ENCODE measurements around the gene SMAD9. TPM values are rescaled to one million over a fixed set of nuclear protein-coding genes. Genes with fewer than 3 reads are reported as not detected.

The SMAD9 gene
- total and polyA plus RNA-seq, 2 of the 13 experiments (the other 11 are each of a cell fraction or from before 2014, with no cell fraction given) = 4.2 to 7.7 TPM

- no peak for TF ChIP-seq GPN1 (CRISPR knock-in tag; IDR thresholded peaks at IDR 0.05; ENCODE audit: borderline replicate concordance)
- TF ChIP-seq EED (CRISPR knock-in tag; IDR thresholded peaks at IDR 0.05) = no peak
- TF ChIP-seq ATM (IDR thresholded peaks at IDR 0.05; ENCODE audit: borderline replicate concordance) = no peak
- no peak for TF ChIP-seq CREB1 (IDR thresholded peaks at IDR 0.05)
- TF ChIP-seq CREB1 (CRISPR knock-in tag; IDR thresholded peaks at IDR 0.05) = no peak
- no peak for TF ChIP-seq HHEX (CRISPR knock-in tag; IDR thresholded peaks at IDR 0.05)
- no peak for TF ChIP-seq ATAD3A (CRISPR knock-in tag; IDR thresholded peaks at IDR 0.05)
- TF ChIP-seq, protein P1, sequence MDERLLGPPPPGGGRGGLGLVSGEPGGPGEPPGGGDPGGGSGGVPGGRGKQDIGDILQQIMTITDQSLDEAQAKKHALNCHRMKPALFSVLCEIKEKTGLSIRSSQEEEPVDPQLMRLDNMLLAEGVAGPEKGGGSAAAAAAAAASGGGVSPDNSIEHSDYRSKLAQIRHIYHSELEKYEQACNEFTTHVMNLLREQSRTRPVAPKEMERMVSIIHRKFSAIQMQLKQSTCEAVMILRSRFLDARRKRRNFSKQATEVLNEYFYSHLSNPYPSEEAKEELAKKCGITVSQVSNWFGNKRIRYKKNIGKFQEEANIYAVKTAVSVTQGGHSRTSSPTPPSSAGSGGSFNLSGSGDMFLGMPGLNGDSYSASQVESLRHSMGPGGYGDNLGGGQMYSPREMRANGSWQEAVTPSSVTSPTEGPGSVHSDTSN (CRISPR knock-in tag; IDR thresholded peaks at IDR 0.05) = no peak
- TF ChIP-seq, protein P2, sequence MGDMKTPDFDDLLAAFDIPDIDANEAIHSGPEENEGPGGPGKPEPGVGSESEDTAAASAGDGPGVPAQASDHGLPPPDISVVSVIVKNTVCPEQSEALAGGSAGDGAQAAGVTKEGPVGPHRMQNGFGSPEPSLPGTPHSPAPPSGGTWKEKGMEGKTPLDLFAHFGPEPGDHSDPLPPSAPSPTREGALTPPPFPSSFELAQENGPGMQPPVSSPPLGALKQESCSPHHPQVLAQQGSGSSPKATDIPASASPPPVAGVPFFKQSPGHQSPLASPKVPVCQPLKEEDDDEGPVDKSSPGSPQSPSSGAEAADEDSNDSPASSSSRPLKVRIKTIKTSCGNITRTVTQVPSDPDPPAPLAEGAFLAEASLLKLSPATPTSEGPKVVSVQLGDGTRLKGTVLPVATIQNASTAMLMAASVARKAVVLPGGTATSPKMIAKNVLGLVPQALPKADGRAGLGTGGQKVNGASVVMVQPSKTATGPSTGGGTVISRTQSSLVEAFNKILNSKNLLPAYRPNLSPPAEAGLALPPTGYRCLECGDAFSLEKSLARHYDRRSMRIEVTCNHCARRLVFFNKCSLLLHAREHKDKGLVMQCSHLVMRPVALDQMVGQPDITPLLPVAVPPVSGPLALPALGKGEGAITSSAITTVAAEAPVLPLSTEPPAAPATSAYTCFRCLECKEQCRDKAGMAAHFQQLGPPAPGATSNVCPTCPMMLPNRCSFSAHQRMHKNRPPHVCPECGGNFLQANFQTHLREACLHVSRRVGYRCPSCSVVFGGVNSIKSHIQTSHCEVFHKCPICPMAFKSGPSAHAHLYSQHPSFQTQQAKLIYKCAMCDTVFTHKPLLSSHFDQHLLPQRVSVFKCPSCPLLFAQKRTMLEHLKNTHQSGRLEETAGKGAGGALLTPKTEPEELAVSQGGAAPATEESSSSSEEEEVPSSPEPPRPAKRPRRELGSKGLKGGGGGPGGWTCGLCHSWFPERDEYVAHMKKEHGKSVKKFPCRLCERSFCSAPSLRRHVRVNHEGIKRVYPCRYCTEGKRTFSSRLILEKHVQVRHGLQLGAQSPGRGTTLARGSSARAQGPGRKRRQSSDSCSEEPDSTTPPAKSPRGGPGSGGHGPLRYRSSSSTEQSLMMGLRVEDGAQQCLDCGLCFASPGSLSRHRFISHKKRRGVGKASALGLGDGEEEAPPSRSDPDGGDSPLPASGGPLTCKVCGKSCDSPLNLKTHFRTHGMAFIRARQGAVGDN (CRISPR knock-in tag; IDR thresholded peaks at IDR 0.05) = peak; percentile 41
- no peak for TF ChIP-seq ZSCAN12 (CRISPR knock-in tag; IDR thresholded peaks at IDR 0.05)
- TF ChIP-seq, protein P3, sequence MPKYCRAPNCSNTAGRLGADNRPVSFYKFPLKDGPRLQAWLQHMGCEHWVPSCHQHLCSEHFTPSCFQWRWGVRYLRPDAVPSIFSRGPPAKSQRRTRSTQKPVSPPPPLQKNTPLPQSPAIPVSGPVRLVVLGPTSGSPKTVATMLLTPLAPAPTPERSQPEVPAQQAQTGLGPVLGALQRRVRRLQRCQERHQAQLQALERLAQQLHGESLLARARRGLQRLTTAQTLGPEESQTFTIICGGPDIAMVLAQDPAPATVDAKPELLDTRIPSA (CRISPR knock-in tag; IDR thresholded peaks at IDR 0.05; ENCODE audit: borderline replicate concordance) = no peak
- TF ChIP-seq SMC3 (IDR thresholded peaks at IDR 0.05; ENCODE audit: low read length) = no peak
- TF ChIP-seq ZNF326 (CRISPR knock-in tag; IDR thresholded peaks at IDR 0.05; ENCODE audit: borderline replicate concordance) = no peak
- TF ChIP-seq, protein P4, sequence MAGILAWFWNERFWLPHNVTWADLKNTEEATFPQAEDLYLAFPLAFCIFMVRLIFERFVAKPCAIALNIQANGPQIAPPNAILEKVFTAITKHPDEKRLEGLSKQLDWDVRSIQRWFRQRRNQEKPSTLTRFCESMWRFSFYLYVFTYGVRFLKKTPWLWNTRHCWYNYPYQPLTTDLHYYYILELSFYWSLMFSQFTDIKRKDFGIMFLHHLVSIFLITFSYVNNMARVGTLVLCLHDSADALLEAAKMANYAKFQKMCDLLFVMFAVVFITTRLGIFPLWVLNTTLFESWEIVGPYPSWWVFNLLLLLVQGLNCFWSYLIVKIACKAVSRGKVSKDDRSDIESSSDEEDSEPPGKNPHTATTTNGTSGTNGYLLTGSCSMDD (CRISPR knock-in tag; IDR thresholded peaks at IDR 0.05) = no peak
- peak; percentile 27; the same call in 1 of the 2 replicates for TF ChIP-seq ZNF777 (CRISPR knock-in tag; IDR thresholded peaks at IDR 0.05)
- TF ChIP-seq POLR2A (IDR thresholded peaks at IDR 0.05; ENCODE audit: insufficient read depth in 1 of 2, low read depth in 2 of 2, low read length in 2 of 2) = 0 out of 4 replicates have a peak, but pooled peaks of 1 of the 2 experiments have one; percentile 19
- no peak for TF ChIP-seq NAIF1 (CRISPR knock-in tag; IDR thresholded peaks at IDR 0.05; ENCODE audit: borderline replicate concordance)
- TF ChIP-seq E2F1 (CRISPR knock-in tag; IDR thresholded peaks at IDR 0.05) = no peak
- no peak for TF ChIP-seq ZIK1 (CRISPR knock-in tag; IDR thresholded peaks at IDR 0.05; ENCODE audit: borderline replicate concordance, low read depth)
- no peak for TF ChIP-seq ZNF143 (CRISPR knock-in tag; IDR thresholded peaks at IDR 0.05)
- no peak for TF ChIP-seq DNMT1 (CRISPR knock-in tag; IDR thresholded peaks at IDR 0.05)
- TF ChIP-seq ZZZ3 (CRISPR knock-in tag; IDR thresholded peaks at IDR 0.05; ENCODE audit: borderline replicate concordance) = no peak
These were observed at the start of gene SMAD9 (continued) for GRCh38 chr13:36919833-36920615.

All from HepG2 (cell line).